ENCODE measurements around the gene RSPRY1. TPM values are rescaled to one million over a fixed set of nuclear protein-coding genes. Genes with fewer than 3 reads are reported as not detected.

The RSPRY1 gene
- total RNA-seq, 4 donors from 2014 or later = 28.8 to 38.1 (median 32.1) TPM

DNA sequence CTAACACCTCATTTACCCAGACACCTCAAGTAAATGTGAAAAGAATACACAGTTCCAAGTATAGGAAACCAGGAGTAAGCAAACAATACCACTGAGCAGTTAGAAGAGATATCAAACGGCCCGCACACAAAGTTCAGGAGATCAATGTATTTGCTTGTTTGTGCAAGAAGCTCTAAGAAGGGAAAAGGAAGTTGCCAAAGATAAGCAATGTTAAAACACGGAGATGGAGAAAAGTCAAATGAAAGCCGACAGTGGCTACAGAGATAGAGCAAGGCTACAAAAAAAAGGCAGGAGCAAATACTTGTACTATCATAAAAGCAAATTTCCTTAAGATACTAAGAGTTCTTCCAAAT is 29.8 kb upstream of the RSPRY1 start:
- TF ChIP-seq, protein P1, sequence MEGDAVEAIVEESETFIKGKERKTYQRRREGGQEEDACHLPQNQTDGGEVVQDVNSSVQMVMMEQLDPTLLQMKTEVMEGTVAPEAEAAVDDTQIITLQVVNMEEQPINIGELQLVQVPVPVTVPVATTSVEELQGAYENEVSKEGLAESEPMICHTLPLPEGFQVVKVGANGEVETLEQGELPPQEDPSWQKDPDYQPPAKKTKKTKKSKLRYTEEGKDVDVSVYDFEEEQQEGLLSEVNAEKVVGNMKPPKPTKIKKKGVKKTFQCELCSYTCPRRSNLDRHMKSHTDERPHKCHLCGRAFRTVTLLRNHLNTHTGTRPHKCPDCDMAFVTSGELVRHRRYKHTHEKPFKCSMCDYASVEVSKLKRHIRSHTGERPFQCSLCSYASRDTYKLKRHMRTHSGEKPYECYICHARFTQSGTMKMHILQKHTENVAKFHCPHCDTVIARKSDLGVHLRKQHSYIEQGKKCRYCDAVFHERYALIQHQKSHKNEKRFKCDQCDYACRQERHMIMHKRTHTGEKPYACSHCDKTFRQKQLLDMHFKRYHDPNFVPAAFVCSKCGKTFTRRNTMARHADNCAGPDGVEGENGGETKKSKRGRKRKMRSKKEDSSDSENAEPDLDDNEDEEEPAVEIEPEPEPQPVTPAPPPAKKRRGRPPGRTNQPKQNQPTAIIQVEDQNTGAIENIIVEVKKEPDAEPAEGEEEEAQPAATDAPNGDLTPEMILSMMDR (IDR thresholded peaks at IDR 0.05; ENCODE audit: low read depth) = no peak

GRCh38 chr16:57157533-57157932 is 28.6 kb upstream of the RSPRY1 start:
- TF ChIP-seq, protein P1 (IDR thresholded peaks at IDR 0.05; ENCODE audit: low read depth) = no peak

DNA sequence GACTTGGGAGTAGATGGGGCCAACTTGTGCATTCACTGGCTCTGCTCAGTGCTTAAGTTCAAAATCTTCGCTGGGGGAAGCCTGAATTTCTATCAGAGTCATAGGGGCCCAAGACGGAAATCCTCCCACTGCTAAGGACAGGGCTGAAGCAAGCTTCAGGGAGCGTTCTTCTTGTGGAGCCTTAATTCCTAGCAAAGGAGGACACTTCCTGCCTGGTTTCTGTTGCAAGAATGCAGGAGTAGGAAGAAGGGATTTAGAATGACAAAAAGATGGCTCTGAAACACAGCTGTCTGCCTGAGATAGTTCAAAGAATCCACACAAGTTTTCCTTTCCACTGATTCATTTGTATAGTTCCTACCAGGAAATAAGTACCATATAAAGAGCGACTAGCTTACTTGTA is 26.7 kb upstream of the RSPRY1 start:
- TF ChIP-seq, protein P1 (IDR thresholded peaks at IDR 0.05; ENCODE audit: low read depth) = no peak

GRCh38 chr16:57163842-57164241 is 22.3 kb upstream of the RSPRY1 start:
- TF ChIP-seq, protein P1 (IDR thresholded peaks at IDR 0.05; ENCODE audit: low read depth) = no peak

- TF ChIP-seq, protein P1 (IDR thresholded peaks at IDR 0.05; ENCODE audit: low read depth) = no peak
Measured at GRCh38 chr16:57165483-57165882, 20.6 kb upstream of the RSPRY1 start.

GRCh38 chr16:57165938-57166337 is 20.2 kb upstream of the RSPRY1 start:
- TF ChIP-seq, protein P1 (IDR thresholded peaks at IDR 0.05; ENCODE audit: low read depth) = no peak

- TF ChIP-seq, protein P1 (IDR thresholded peaks at IDR 0.05; ENCODE audit: low read depth) = no peak
Measured at GRCh38 chr16:57166451-57166850, 19.7 kb upstream of the RSPRY1 start.

All from subcutaneous adipose tissue (tissue), 4 donors.